Left colon (tissue), 2 donors: ENCODE results near the gene MIPEP. TPM values are rescaled to one million over a fixed set of nuclear protein-coding genes. Genes with fewer than 3 reads are reported as not detected.

Experiments used
- total RNA-seq, 2 donors: library from RNA; stranded (reverse); fragmentation: NEBNext Ultra II Directional; extraction: Animal tissue kit (Norgen Biotek cat#: 25700); gene quantifications; one replicate each; pipeline ENCODE4 v1.2.1, GENCODE V29; 2021
- donor health status: DM: no; HTN: no; CAD: no.
- donor health status: DM: yes; HTN: yes; CAD: no.

The MIPEP gene
- total RNA-seq, 2 donors from 2014 or later: 24.2 to 30.4 TPM

Other genes with a start within 250 kb of the MIPEP start
- not detected for gene C1QTNF9B, start 8.1 kb upstream of the MIPEP start, total RNA-seq